ENCODE data around the gene SMARCC2. TPM values are rescaled to one million over a fixed set of nuclear protein-coding genes. Genes with fewer than 3 reads are reported as not detected.

The SMARCC2 gene
- total and polyA plus RNA-seq, 9 of the 15 experiments (the other 6 are each of a cell fraction or from before 2014, with no cell fraction given), result 11.9 to 86.0 (median 36.6) TPM

DNA sequence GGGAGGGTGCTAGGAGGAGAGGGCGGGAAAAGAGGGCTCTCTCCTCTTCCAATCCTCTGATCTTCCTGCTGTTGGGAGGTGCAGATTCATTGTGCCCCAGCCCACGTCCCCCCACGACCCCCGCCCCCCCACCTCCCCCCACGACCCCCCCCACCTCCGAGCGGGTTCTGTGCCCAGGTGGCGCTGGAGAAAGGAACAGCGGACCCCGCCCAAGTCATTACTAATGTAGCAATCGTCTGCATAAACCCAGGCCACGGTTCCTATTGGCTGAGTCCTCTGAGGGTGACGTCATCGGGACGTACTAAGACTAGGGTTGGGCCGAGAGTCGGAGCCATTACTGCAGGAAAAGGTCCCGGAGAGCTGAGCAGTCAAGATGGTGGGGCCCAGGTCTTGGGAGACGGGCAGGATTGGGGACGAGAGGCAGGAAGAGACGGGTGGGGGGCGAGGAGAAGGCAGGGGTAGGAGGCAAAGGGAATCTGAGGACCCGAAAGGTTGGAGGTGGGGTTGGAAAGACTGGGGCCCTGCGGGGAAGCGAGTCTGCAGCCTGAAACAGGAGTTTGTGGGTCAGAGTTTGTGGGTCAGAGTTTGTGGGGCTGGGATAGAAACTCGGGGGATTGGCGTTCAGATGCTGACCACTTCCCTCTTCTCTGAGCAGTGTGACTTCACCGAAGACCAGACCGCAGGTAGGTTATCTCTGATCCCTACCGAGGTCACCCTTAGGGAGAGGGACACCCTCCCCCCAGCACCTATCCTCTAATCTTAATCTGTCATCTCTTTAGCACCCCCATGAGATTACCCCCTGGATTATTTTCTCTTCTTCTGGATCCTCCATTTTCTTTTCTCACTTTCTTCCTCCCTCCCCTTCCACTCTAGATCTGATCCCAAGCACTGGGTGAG lies 31.0 kb downstream of the SMARCC2 start, which contains the start of gene MYL6 (continued):
- TF ChIP-seq ZNF407 (IDR thresholded peaks at IDR 0.05; ENCODE audit: low read depth), result peak; percentile 11; the same call in 1 of the 2 replicates
- 0 out of 2 replicates have a peak, but pooled peaks have one; percentile 31 for TF ChIP-seq BCL6 (CRISPR knock-in tag; IDR thresholded peaks at IDR 0.05)
- TF ChIP-seq POLR2B (IDR thresholded peaks at IDR 0.05; ENCODE audit: low read depth, partially characterized antibody), result peak; percentile 99
- TF ChIP-seq ZEB2 (IDR thresholded peaks at IDR 0.05), result peak; percentile 85
- peak in 1 of 2 experiments; percentile 71; a peak in 2 of 4 replicates for TF ChIP-seq HDAC1 (IDR thresholded peaks at IDR 0.05)
- peak; percentile 83; the same call in 1 of the 2 replicates for TF ChIP-seq TRIM25 (IDR thresholded peaks at IDR 0.05; ENCODE audit: borderline replicate concordance)
- TF ChIP-seq ZBTB12 (CRISPR knock-in tag; IDR thresholded peaks at IDR 0.05), result peak; percentile 62
- TF ChIP-seq, protein P1, sequence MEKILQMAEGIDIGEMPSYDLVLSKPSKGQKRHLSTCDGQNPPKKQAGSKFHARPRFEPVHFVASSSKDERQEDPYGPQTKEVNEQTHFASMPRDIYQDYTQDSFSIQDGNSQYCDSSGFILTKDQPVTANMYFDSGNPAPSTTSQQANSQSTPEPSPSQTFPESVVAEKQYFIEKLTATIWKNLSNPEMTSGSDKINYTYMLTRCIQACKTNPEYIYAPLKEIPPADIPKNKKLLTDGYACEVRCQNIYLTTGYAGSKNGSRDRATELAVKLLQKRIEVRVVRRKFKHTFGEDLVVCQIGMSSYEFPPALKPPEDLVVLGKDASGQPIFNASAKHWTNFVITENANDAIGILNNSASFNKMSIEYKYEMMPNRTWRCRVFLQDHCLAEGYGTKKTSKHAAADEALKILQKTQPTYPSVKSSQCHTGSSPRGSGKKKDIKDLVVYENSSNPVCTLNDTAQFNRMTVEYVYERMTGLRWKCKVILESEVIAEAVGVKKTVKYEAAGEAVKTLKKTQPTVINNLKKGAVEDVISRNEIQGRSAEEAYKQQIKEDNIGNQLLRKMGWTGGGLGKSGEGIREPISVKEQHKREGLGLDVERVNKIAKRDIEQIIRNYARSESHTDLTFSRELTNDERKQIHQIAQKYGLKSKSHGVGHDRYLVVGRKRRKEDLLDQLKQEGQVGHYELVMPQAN (IDR thresholded peaks at IDR 0.05; ENCODE audit: borderline replicate concordance), result peak; percentile 58
- peak; percentile 88; the same call in 1 of the 2 replicates for TF ChIP-seq ZFPM2 (CRISPR knock-in tag; IDR thresholded peaks at IDR 0.05)
- 0 out of 2 replicates have a peak, but pooled peaks have one; percentile 16 for TF ChIP-seq ETS1 (conservative IDR thresholded peaks at IDR 0.05; ENCODE audit: control insufficient read depth, low read depth, low read length)
- TF ChIP-seq ZFX (CRISPR knock-in tag; IDR thresholded peaks at IDR 0.05), result peak; percentile 87

Data from K562 (cell line).